Endodermal cell (in vitro differentiated cells): ENCODE results near the gene GABRA4. TPM values are rescaled to one million over a fixed set of nuclear protein-coding genes. Genes with fewer than 3 reads are reported as not detected.

Source experiments
- DNase-seq: peaks from one replicate; pipeline ENCODE4 v3.0.0-alpha.2; 2017
- H3K27ac ChIP-seq: 2 replicates; pipeline ENCODE4 v1.5.1; 2013; ENCODE audit warnings: mild to moderate bottlenecking, low read depth, low read length, moderate library complexity
- H3K27me3 ChIP-seq: 2 replicates; pipeline ENCODE4 v1.6.1; 2013; ENCODE audit warnings: mild to moderate bottlenecking, low read length, moderate library complexity; ENCODE audit not compliant: insufficient read depth, control insufficient read depth, poor library complexity, severe bottlenecking
- H3K36me3 ChIP-seq: 2 replicates; pipeline ENCODE4 v1.7.0; 2013; ENCODE audit warnings: mild to moderate bottlenecking, low read length, moderate library complexity; ENCODE audit not compliant: control insufficient read depth, insufficient read depth
- H3K4me1 ChIP-seq: one replicate; pipeline ENCODE4 v1.7.0; 2013; ENCODE audit warnings: low read length; ENCODE audit not compliant: control insufficient read depth, insufficient read depth
- H3K4me3 ChIP-seq: 2 replicates; pipeline ENCODE4 v1.5.1; 2013; ENCODE audit warnings: mild to moderate bottlenecking, low read length, moderate library complexity
- H3K9ac ChIP-seq: 2 replicates; pipeline ENCODE4 v1.6.1; 2013; ENCODE audit warnings: mild to moderate bottlenecking, low read length, moderate library complexity; ENCODE audit not compliant: poor library complexity, severe bottlenecking; ENCODE audit errors: extremely low read depth
- H3K9me3 ChIP-seq: 2 replicates; pipeline ENCODE4 v1.6.1; 2013; ENCODE audit warnings: mild to moderate bottlenecking, low read length, moderate library complexity; ENCODE audit not compliant: control insufficient read depth
- H3K27ac Mint-ChIP-seq: 2 replicates; pipeline ENCODE4 v1.8.0; 2020; ENCODE audit warnings: mixed read lengths
- H3K27me3 Mint-ChIP-seq: 2 replicates; pipeline ENCODE4 v1.8.0; 2021; ENCODE audit warnings: mild to moderate bottlenecking, mixed read lengths; ENCODE audit not compliant: insufficient read depth
- H3K36me3 Mint-ChIP-seq: 2 replicates; pipeline ENCODE4 v1.8.0; 2020; ENCODE audit warnings: low read depth, mixed read lengths
- H3K4me1 Mint-ChIP-seq: 2 replicates; pipeline ENCODE4 v1.8.0; 2020; ENCODE audit warnings: mixed read lengths
- H3K4me3 Mint-ChIP-seq: 2 replicates; pipeline ENCODE4 v1.8.0; 2020; ENCODE audit warnings: mild to moderate bottlenecking, moderate library complexity, mixed read lengths
- H3K9me3 Mint-ChIP-seq: 2 replicates; pipeline ENCODE4 v1.8.0; 2020; ENCODE audit warnings: mild to moderate bottlenecking, mixed read lengths
- CTCF ChIP-seq: fragments of 200-600 bp; sonication (generic); conservative IDR thresholded peaks from 2 replicates; pipeline ENCODE4 v1.5.0; 2021; ENCODE audit warnings: antibody characterized with exemption, mild to moderate bottlenecking
- WGBS, 2 experiments: methylation state at CpG; one replicate each; pipeline versions ENCODE4 v1.1.5 to v1.1.7; 2013; ENCODE audit warnings: missing lambda C conversion rate in 2 of 2, mixed read lengths in 1 of 2; ENCODE audit not compliant: insufficient coverage in 1 of 2, insufficient read length in 1 of 2; 5-methylcytosine and 5-hydroxymethylcytosine counted together
- long read RNA-seq, 4 experiments: library from polyadenylated mRNA in 2 of 4; library from RNA in 1 of 4; library from capped mRNA in 1 of 4; stranded (forward) in 3 of 4; unstranded in 1 of 4; transcript quantifications; one replicate each; pipeline ENCODE4 v2.0.0, GENCODE V29; 2020 to 2021; ENCODE audit warnings: inconsistent platforms in 1 of 4
- polyA plus RNA-seq, 2 experiments: library from polyadenylated mRNA; stranded (reverse); fragments of 50-300 nt; gene quantifications; one replicate each; pipeline ENCODE4 v1.2.3, GENCODE V29; 2013
- total RNA-seq, 2 donors: library from RNA; stranded (reverse); fragmentation: NEBNext Ultra II Directional in 1 of 2; extraction: Animal tissue kit (Norgen Biotek cat#: 25700) in 1 of 2; gene quantifications; 2 replicates in 1 of 2; 3 replicates in 1 of 2; pipeline ENCODE4 v1.2.1, GENCODE V29; 2021

Gene GABRA4
- total RNA-seq = under 1 TPM in 1 of 2 donors, not detected in 1; 0.37 TPM
- 0.32 TPM for polyA plus RNA-seq (2013, experiment 1 of 2)
- polyA plus RNA-seq (2013, experiment 2 of 2) = 0.70 TPM
- long read RNA-seq, experiment 1 = 0 reads
- long read RNA-seq, experiment 2 = 0 reads
- long read RNA-seq, experiment 3 = 0 reads
- long read RNA-seq, experiment 4 = 0 reads

- H3K36me3 ChIP-seq = no peaks in the 10 kb centered on the region
- Mint-ChIP-seq H3K27ac (no peak within 1 kb of the TSS), H3K36me3 (no peaks in the 10 kb centered on the region), H3K27me3 (peaks cover 63% of the 10 kb centered on the region), H3K4me1 (peaks cover 10% of the 10 kb centered on the region), H3K9me3 (no peaks in the 10 kb centered on the region), H3K4me3 (peak within 1 kb of the TSS; percentile 62)
- no peaks in the 10 kb centered on the region for H3K4me1 ChIP-seq
- peaks cover 69% of the 10 kb centered on the region for H3K27me3 ChIP-seq
- no peak within 1 kb of the TSS for H3K27ac ChIP-seq
- peak within 1 kb of the TSS; percentile 88 for H3K4me3 ChIP-seq
- peak; percentile 80 for DNase-seq
- H3K9ac ChIP-seq = no peak within 1 kb of the TSS
- H3K9me3 ChIP-seq = no peaks in the 10 kb centered on the region
- WGBS, 2 experiments = 1 to 5% methylated on average over 12 to 67 of the region's 67 CpGs
- TF ChIP-seq CTCF = no peak
Observed at GRCh38 chr4:46993075-46994006, at the start of gene GABRA4. Gene GABRA4, minus strand, starts transcription at chr4:46993581. Its CDS starts 157 bp downstream, at chr4:46993424.

DNA sequence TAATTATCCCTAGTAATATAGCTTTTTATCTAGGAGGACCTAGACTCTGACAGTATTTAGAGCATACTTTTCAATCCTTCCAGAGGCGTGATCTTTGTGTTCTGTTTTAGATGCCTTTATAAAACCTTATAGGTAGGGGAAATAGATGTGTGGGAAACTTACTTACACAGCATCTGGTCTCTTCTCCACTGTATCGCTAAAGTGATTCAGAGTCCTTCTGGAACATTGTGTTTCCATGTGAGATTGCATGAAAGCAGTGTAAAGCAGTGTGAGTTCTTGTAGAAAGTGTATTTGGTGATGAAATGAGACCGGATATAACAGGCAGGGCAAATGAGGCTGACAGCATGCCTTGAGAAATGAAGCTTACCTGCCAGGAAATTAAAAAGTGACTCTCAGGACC is 47.4 kb upstream of the GABRA4 start:
- Mint-ChIP-seq H3K9me3 (no peaks in the 10 kb centered on the region), H3K4me1 (no peaks in the 10 kb centered on the region), H3K36me3 (no peaks in the 10 kb centered on the region), H3K27me3 (no peaks in the 10 kb centered on the region), H3K4me3 (no peak overlapping the region), H3K27ac (no peak overlapping the region)
- Histone ChIP-seq H3K4me1 (no peaks in the 10 kb centered on the region), H3K9ac (no peak overlapping the region), H3K27me3 (no peaks in the 10 kb centered on the region), H3K36me3 (no peaks in the 10 kb centered on the region), H3K27ac (no peak overlapping the region), H3K9me3 (no peaks in the 10 kb centered on the region), H3K4me3 (no peak overlapping the region)
- DNase-seq = no peak
- 78 to 85% methylated on average over 1 to 3 of the region's 3 CpGs for WGBS, 2 experiments
- TF ChIP-seq CTCF = no peak

DNA sequence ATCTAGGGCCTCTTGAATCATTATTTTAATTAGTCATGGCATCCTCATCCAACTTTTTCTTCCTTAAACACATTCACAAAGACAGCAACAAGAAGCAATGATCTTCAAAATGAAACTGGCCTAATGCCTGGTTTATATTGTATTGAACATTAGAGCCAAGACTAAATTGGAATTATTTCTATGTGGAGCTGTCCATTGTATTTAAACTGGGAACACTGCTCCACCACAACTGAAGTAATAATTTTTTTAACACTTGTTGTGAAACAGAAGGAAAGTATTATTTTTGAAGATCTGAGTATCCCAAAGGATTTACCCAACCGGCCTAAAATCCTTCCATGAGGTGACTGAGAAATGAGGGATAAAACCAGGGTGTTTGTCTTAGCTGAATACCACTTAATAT is 44.9 kb upstream of the GABRA4 start:
- Histone ChIP-seq H3K9me3 (no peaks in the 10 kb centered on the region), H3K27me3 (peaks cover 2% of the 10 kb centered on the region), H3K4me1 (no peaks in the 10 kb centered on the region), H3K9ac (no peak overlapping the region), H3K27ac (no peak overlapping the region), H3K4me3 (no peak overlapping the region), H3K36me3 (no peaks in the 10 kb centered on the region)
- Mint-ChIP-seq H3K36me3 (no peaks in the 10 kb centered on the region), H3K9me3 (no peaks in the 10 kb centered on the region), H3K4me3 (no peak overlapping the region), H3K4me1 (no peaks in the 10 kb centered on the region), H3K27me3 (no peaks in the 10 kb centered on the region), H3K27ac (no peak overlapping the region)
- WGBS, 2 experiments = 89 to 100% methylated on average over 1 of the region's 1 CpG
- no peak for TF ChIP-seq CTCF
- DNase-seq = no peak
